HUES6 (cell line): ENCODE results near the gene ST6GALNAC1.

ENCODE experiments used
- H3K27ac ChIP-seq: 2 replicates; pipeline ENCODE4 v1.7.0; 2013; ENCODE audit warnings: low read depth, mild to moderate bottlenecking, low read length, inconsistent platforms
- H3K27me3 ChIP-seq: 2 replicates; pipeline ENCODE4 v1.6.1; 2013; ENCODE audit warnings: low read length; ENCODE audit not compliant: control insufficient read depth, insufficient read depth
- H3K36me3 ChIP-seq: 2 replicates; pipeline ENCODE4 v1.6.1; 2013; ENCODE audit warnings: low read length; ENCODE audit not compliant: control insufficient read depth, insufficient read depth
- H3K4me1 ChIP-seq: 2 replicates; pipeline ENCODE4 v1.6.1; 2013; ENCODE audit warnings: low read length; ENCODE audit not compliant: control insufficient read depth, insufficient read depth
- H3K4me3 ChIP-seq: 2 replicates; pipeline ENCODE4 v1.5.1; 2013; ENCODE audit warnings: low read depth, low read length
- H3K9ac ChIP-seq: one replicate; pipeline ENCODE4 v1.6.1; 2013; ENCODE audit warnings: mild to moderate bottlenecking, low read length
- H3K9me3 ChIP-seq: 2 replicates; pipeline ENCODE4 v1.6.1; 2013; ENCODE audit warnings: low read depth, low read length; ENCODE audit not compliant: control insufficient read depth, insufficient read depth

ST6GALNAC1 gene

DNA sequence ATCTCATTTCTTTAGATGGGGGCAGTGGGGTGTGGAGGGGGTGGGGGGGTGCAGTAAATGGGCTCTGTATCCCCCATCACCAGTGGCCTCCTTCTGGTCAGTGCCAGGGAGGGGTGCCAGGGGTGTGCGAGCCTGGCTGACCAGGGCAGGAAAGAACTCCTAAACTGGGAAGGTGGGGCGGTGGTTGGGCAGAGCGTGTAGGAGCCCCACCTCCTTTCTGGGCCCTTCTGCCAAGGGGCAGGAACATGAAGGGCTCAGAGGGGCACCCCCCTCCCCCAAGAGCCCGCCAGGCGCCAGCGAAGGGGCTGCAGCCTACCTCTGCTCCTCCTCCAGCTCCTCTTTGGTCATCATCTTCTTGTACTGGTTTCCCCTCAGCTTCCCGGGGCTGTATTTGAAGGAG, 41.2 kb upstream of the ST6GALNAC1 start:
- H3K27ac ChIP-seq = no peak overlapping the region
- peaks cover 3% of the 10 kb centered on the region for H3K36me3 ChIP-seq
- H3K9me3 ChIP-seq = no peaks in the 10 kb centered on the region
- no peak overlapping the region for H3K9ac ChIP-seq
- peaks cover 36% of the 10 kb centered on the region for H3K4me1 ChIP-seq
- H3K4me3 ChIP-seq = no peak overlapping the region
- no peaks in the 10 kb centered on the region for H3K27me3 ChIP-seq

DNA sequence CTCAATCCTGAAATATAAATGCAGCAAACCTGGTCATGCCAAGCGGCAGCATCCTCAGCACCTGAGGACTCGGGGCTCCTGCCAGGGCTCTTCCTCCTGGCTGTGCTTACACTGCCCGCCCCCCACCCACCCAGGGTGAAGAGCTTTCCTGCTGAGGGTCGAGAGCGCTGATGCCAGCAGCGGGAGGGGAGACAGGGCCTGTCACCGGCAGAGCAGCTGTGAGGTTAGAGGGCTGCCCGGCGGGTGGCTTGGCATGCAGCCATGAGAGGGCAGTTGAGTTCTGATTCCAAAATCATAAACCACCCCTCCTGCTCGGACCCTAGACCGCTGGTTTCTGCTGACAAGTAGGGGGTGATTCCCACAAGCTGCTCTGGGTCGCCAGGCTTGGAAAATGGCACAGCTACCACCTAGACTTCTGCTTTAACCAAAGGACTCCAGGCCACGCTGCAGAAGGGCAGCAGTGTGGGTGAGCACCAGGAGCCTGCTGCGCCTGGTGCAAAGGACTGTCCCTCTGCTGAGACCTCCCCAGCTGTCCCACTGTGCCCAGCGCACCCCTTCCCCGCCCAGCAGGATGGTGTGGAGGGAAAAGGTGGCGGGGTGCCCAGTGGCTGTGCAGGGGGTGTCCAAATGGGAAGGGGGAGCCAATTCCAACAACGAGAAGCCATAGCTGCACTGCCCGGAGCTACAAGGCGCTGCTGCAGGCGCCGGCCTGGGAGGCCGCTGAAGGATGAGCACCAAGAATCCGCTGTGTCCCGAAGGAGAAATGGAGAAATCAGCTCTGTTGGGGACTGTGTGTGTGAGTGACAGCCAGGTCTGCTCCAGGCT, 40.6 kb upstream of the ST6GALNAC1 start:
- Histone ChIP-seq H3K36me3 (peaks cover 3% of the 10 kb centered on the region), H3K27ac (no peak overlapping the region), H3K9me3 (no peaks in the 10 kb centered on the region)

DNA sequence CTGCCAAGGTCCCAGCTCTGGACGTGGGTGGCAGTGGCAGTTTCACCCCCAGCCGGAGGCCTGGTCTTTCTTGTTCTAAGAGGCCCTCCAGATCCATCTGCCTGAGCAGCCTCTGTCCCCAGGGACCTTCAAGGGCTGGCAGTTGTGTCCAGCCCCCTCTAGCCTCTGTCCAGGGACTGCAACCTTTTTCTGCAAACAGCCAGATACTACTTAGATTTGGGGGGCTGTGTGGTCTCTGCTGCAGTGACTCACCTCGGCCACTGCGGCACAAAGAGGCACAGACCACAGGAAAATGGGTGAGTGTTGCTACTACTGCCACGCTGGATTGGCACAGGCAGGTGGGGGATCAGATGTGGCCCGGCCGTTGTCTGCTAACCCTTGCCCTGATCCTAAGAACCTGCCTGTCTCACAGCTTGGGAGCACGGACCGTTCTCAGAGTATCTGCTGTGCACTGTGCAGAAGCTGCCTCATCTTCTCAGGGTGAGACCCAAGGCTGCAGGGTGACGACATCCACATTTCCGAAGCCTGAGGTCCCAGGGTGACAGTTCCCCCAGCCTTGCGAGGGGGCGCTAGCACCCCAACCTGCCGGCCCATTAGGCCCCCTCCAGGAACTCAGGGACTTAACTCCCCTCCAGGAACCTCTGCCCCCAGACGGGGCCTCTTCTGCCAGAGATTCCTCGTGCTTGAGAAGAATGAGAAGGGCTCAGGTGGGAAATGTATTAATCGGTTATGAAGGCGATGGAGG, 39.6 kb upstream of the ST6GALNAC1 start:
- Histone ChIP-seq H3K9ac (no peak overlapping the region), H3K4me3 (no peak overlapping the region), H3K4me1 (peaks cover 28% of the 10 kb centered on the region), H3K27ac (no peak overlapping the region), H3K36me3 (peaks cover 3% of the 10 kb centered on the region), H3K9me3 (no peaks in the 10 kb centered on the region), H3K27me3 (no peaks in the 10 kb centered on the region)

More for the DNA sequence above, 40.6 kb upstream of the ST6GALNAC1 start:
- Histone ChIP-seq H3K4me1 (peaks cover 36% of the 10 kb centered on the region), H3K9ac (no peak overlapping the region), H3K4me3 (no peak overlapping the region), H3K27me3 (no peaks in the 10 kb centered on the region)

DNA sequence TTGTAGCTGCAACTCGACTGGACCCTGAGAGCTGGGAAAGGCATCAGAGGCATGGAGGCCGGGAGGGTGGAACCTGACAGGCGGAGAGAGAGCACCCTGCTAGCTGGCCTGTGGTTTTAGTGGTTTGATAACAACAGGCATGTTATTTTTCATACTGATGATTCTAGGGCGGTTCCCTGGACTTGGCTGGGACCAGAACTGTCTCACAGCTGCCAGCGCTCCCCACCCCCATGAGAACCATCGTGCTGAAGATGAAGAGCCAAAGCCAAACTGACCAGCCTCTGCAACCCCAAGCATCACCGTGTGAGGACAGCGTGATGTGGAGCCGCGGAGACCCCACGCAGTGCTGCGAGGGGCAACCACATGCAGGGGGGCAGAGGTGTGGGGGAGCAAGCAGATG, 38.7 kb upstream of the ST6GALNAC1 start:
- Histone ChIP-seq H3K9me3 (no peaks in the 10 kb centered on the region), H3K4me3 (no peak overlapping the region), H3K27ac (no peak overlapping the region), H3K9ac (no peak overlapping the region), H3K4me1 (peaks cover 20% of the 10 kb centered on the region), H3K27me3 (no peaks in the 10 kb centered on the region), H3K36me3 (peaks cover 3% of the 10 kb centered on the region)

DNA sequence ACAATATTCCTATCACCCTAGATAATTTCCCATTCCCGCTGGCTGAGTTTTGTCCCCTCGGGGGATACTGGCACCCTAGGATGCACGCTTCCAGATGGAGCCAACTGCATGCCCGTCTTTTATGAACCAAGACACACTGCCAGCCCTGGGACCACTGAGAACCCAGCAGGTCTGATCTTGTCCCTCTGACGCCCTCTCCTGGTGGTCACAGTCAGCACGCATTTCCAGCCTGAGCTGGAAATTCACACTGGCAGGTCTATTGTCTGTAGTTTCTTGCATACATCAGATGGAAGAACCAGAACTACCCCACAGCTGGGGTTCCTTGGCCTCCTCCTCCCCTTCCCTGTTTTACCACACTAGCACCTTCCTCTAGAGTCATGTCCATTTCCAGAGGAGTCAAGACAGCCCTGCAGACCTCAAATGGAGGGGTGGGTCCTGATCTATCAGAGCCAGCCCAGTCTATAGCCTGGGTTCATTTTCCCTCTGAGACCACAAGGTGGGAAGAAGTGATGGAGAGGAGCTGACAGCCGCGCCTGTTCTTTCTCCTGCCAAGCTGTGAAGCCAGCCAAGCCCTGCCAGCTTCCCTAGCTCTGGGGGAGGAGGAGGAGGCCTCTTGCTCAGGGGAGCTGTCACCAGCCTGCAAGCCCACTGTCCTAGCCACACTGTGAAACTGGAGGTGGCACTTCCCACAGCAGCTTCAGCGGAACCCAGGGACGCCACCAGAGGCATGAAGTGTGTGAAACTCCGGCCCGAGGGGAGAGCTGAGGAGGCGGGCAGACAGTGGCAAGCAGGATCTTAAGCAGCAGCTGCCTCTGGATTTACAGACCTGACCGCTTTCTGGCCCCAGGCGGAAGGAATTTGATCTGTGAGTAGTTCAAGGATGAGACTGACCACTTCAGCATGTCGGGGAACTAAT, 37.9 kb upstream of the ST6GALNAC1 start:
- Histone ChIP-seq H3K4me1 (peaks cover 12% of the 10 kb centered on the region), H3K4me3 (no peak overlapping the region)

DNA sequence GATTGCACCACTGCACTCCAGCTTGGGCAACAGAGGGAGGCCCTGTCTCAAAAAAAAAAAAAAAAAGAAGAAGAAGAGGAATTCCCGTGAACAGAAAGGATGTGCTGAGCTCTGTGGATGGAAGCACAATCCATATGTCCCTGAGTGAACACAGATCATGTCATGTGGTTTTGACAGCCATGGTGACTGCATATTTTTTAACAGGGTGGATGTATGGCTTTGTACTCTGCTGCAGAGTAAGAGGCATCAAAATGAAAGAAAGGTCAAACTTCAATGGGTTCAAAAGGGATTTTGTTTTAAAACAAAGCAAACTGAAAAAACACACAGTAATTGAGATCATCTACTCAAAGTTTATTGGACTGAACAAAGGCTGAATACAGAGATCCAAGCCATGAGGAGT, 35.7 kb upstream of the ST6GALNAC1 start:
- H3K9ac ChIP-seq = no peak overlapping the region
- no peak overlapping the region for H3K4me3 ChIP-seq
- H3K27ac ChIP-seq = no peak overlapping the region
- H3K27me3 ChIP-seq = no peaks in the 10 kb centered on the region
- H3K36me3 ChIP-seq = peaks cover 3% of the 10 kb centered on the region
- no peaks in the 10 kb centered on the region for H3K9me3 ChIP-seq
- peaks cover 12% of the 10 kb centered on the region for H3K4me1 ChIP-seq

More for the DNA sequence above, 37.9 kb upstream of the ST6GALNAC1 start:
- Histone ChIP-seq H3K9ac (no peak overlapping the region), H3K27me3 (no peaks in the 10 kb centered on the region), H3K36me3 (peaks cover 3% of the 10 kb centered on the region), H3K9me3 (no peaks in the 10 kb centered on the region), H3K27ac (no peak overlapping the region)

DNA sequence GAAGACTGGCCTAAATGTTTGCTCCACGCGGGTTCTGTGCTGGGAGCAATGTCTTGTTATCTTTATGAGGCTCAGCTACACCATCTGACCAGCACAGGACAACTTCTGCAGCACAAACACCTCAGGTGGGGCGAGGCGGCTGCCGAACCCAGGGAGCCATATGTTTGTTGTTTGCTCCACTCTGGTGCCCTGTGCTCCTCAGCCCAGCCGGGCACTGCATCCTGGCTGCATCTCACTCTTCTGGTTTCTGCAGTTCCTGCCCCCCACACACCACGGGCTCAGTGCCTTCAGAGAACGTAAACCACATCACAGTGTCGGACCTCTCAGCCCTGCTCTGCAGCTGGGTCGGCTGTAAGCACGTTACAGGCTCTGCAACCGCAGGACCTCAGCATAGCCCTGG, 34.8 kb upstream of the ST6GALNAC1 start:
- no peak overlapping the region for H3K4me3 ChIP-seq
- peaks cover 5% of the 10 kb centered on the region; the same call in 1 of the 2 replicates for H3K4me1 ChIP-seq
- no peak overlapping the region for H3K9ac ChIP-seq
- H3K27me3 ChIP-seq = no peaks in the 10 kb centered on the region
- peaks cover 3% of the 10 kb centered on the region for H3K36me3 ChIP-seq
- H3K27ac ChIP-seq = no peak overlapping the region
- H3K9me3 ChIP-seq = no peaks in the 10 kb centered on the region

DNA sequence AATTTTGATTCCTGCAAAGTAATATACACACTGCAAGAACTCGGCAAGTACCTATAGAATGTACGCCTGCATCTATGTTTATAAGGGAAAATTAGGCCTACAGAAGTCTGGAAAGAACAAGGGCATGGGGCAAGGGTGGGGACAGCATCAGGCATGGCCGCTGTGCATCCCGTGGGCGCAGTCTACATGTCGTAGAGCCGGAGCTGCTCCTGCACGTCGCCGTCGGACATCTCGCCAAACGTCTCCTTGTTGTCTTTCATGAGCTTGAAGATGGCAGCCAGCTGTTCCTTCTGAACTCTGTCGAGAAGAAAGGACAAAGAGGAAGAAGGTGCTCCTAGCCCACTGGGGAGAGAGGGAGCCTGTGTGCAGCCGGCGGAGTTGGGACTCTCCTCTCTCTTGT, 33.8 kb upstream of the ST6GALNAC1 start:
- H3K9me3 ChIP-seq = no peaks in the 10 kb centered on the region

DNA sequence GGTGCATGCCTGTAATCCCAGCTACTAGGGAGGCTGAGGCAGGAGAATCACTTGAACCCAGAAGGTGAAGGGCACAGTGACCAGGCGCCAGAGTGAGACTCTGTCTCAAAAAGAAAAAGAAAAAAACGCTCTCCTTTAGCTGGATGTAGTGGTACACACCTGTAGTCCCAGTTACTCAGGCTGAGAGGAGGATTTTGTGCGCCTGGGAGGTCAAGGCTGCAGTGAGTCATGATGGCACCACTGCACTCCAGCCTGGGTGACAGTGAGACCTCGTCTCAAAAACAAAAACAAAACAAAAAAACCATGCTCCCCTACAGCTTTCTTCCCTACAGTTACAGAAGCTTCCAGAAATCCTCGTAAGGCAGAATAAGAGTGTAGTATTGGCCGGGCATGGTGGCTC, 33.1 kb upstream of the ST6GALNAC1 start:
- H3K4me1 ChIP-seq = peaks cover 8% of the 10 kb centered on the region
- H3K9me3 ChIP-seq = no peaks in the 10 kb centered on the region
- no peaks in the 10 kb centered on the region for H3K27me3 ChIP-seq
- no peak overlapping the region for H3K9ac ChIP-seq
- no peak overlapping the region for H3K27ac ChIP-seq
- H3K36me3 ChIP-seq = no peaks in the 10 kb centered on the region
- no peak overlapping the region for H3K4me3 ChIP-seq

More for the DNA sequence above, 33.8 kb upstream of the ST6GALNAC1 start:
- Histone ChIP-seq H3K9ac (no peak overlapping the region), H3K4me1 (peaks cover 8% of the 10 kb centered on the region), H3K27me3 (no peaks in the 10 kb centered on the region), H3K4me3 (no peak overlapping the region), H3K27ac (no peak overlapping the region), H3K36me3 (peaks cover under 1% of the 10 kb centered on the region)

DNA sequence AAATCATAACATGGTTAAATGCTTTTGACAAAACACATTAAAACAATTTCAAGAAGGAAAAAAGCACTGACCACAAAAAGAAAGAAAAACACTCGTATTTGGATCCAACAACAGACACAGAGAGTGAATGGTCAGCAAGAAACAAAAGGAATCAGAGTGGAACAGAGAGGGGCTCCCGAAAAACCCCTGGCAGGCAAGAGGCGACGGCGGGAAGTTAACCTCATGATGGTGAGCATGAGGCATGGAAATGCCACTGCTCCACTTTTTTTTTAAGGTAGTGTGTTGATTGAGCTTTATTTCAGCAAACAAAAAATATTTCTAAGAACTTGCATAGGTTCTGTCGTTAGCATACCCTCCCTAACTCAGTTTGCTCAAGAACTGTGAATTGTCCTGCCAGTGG, 32.1 kb upstream of the ST6GALNAC1 start:
- Histone ChIP-seq H3K27me3 (no peaks in the 10 kb centered on the region), H3K27ac (no peak overlapping the region), H3K4me1 (peaks cover 12% of the 10 kb centered on the region), H3K9ac (no peak overlapping the region), H3K36me3 (no peaks in the 10 kb centered on the region), H3K9me3 (no peaks in the 10 kb centered on the region), H3K4me3 (no peak overlapping the region)
